HEK293 (cell line): ENCODE data around the gene ANO9.

ENCODE experiments used
- CTCF ChIA-PET: fragments of 350-600 bp; formaldehyde crosslinking; extraction: SDS; loops from one replicate; lab custom pipeline; 2021; ENCODE audit warnings: antibody characterized with exemption; lab: Yijun Ruan, JAX
- POLR2A ChIA-PET: fragments of 300-600 bp; formaldehyde crosslinking; extraction: SDS; loops from one replicate; lab custom pipeline; 2020; ENCODE audit warnings: antibody characterized with exemption, inconsistent platforms; lab: Yijun Ruan, JAX
- H3K27ac ChIP-seq: fragments of 200-500 bp; sonication (Bioruptor generic); 2 replicates; pipeline ENCODE4 v1.5.1; 2014; ENCODE audit warnings: low read depth, low read length, control low read depth, inconsistent platforms; ENCODE audit errors: extremely low read depth
- H3K36me3 ChIP-seq, 2 experiments: fragments of 200-500 bp in 1 of 2; sonication (Bioruptor generic) in 1 of 2; 1 replicate in 1 of 2; 2 replicates in 1 of 2; pipeline ENCODE4 v1.5.1; 2014 to 2017; ENCODE audit warnings: inconsistent platforms in 2 of 2, low read length in 2 of 2; ENCODE audit not compliant: control insufficient read depth in 2 of 2, insufficient read depth in 1 of 2
- H3K4me1 ChIP-seq: fragments of 200-500 bp; sonication (Bioruptor generic); 2 replicates; pipeline ENCODE4 v1.5.1; 2014; ENCODE audit warnings: mild to moderate bottlenecking, low read length, inconsistent platforms; ENCODE audit not compliant: control insufficient read depth, insufficient read depth
- H3K4me3 ChIP-seq: 2 replicates; pipeline ENCODE4 v1.5.1; 2011; ENCODE audit warnings: low read depth, mild to moderate bottlenecking, control low read depth, low read length, moderate library complexity
- H3K9me3 ChIP-seq: fragments of 200-500 bp; sonication (Bioruptor generic); 2 replicates; pipeline ENCODE4 v1.5.1; 2014; ENCODE audit warnings: low read depth, low read length, inconsistent platforms; ENCODE audit not compliant: control insufficient read depth, insufficient read depth
- KLF10 ChIP-seq: fragments of 450-650 bp; IDR thresholded peaks from 2 replicates; pipeline ENCODE4 v1.5.1; 2018; ENCODE audit warnings: missing biosample characterization, mild to moderate bottlenecking, missing genetic modification characterization
- KLF7 ChIP-seq: fragments of 450-650 bp; formaldehyde crosslinking; IDR thresholded peaks from 2 replicates; pipeline ENCODE4 v1.5.1; 2016; ENCODE audit warnings: missing biosample characterization, missing genetic modification characterization, borderline replicate concordance
- PBX3 ChIP-seq: sonication (generic); formaldehyde crosslinking; IDR thresholded peaks from 2 replicates; pipeline ENCODE4 v1.8.1; 2022; ENCODE audit warnings: mild to moderate bottlenecking, moderate library complexity, missing genetic modification reagents
- PRDM10 ChIP-seq: fragments of 450-650 bp; formaldehyde crosslinking; IDR thresholded peaks from 2 replicates; pipeline ENCODE4 v1.5.1; 2016; ENCODE audit warnings: missing biosample characterization, missing genetic modification characterization
- SP2 ChIP-seq: fragments of 450-650 bp; formaldehyde crosslinking; IDR thresholded peaks from 2 replicates; pipeline ENCODE4 v1.5.1; 2016; ENCODE audit warnings: missing biosample characterization, missing genetic modification characterization
- WT1 ChIP-seq: fragments of 450-650 bp; formaldehyde crosslinking; IDR thresholded peaks from 2 replicates; pipeline ENCODE4 v1.5.1; 2016; ENCODE audit warnings: missing biosample characterization, missing genetic modification characterization
- YY2 ChIP-seq: fragments of 450-650 bp; formaldehyde crosslinking; IDR thresholded peaks from 2 replicates; pipeline ENCODE4 v1.5.1; 2016; ENCODE audit warnings: missing biosample characterization, missing genetic modification characterization
- ZBTB17 ChIP-seq: fragments of 450-650 bp; formaldehyde crosslinking; IDR thresholded peaks from 2 replicates; pipeline ENCODE4 v1.5.1; 2016; ENCODE audit warnings: missing biosample characterization, missing genetic modification characterization
- ZBTB8A ChIP-seq: fragments of 450-650 bp; formaldehyde crosslinking; IDR thresholded peaks from 2 replicates; pipeline ENCODE4 v1.5.1; 2016; ENCODE audit warnings: missing biosample characterization, missing genetic modification characterization
- ZEB2 ChIP-seq: fragments of 450-650 bp; formaldehyde crosslinking; IDR thresholded peaks from 2 replicates; pipeline ENCODE4 v1.5.1; 2016; ENCODE audit warnings: missing biosample characterization, missing genetic modification characterization
- ZFP69B ChIP-seq: fragments of 450-650 bp; formaldehyde crosslinking; IDR thresholded peaks from 2 replicates; pipeline ENCODE4 v1.5.1; 2016; ENCODE audit warnings: missing biosample characterization, missing genetic modification characterization
- ZNF132 ChIP-seq: fragments of 450-650 bp; formaldehyde crosslinking; IDR thresholded peaks from 2 replicates; pipeline ENCODE4 v1.5.1; 2017; ENCODE audit warnings: missing biosample characterization, missing genetic modification characterization, borderline replicate concordance
- ZNF184 ChIP-seq: fragments of 450-650 bp; IDR thresholded peaks from 2 replicates; pipeline ENCODE4 v1.5.1; 2018; ENCODE audit warnings: missing biosample characterization, mild to moderate bottlenecking, missing genetic modification characterization
- ZNF2 ChIP-seq: fragments of 450-650 bp; formaldehyde crosslinking; IDR thresholded peaks from 2 replicates; pipeline ENCODE4 v1.5.1; 2016; ENCODE audit warnings: missing biosample characterization, missing genetic modification characterization
- ZNF211 ChIP-seq: fragments of 450-650 bp; formaldehyde crosslinking; IDR thresholded peaks from 2 replicates; pipeline ENCODE4 v1.5.1; 2016; ENCODE audit warnings: low read depth, missing biosample characterization, missing genetic modification characterization
- ZNF223 ChIP-seq: fragments of 450-650 bp; formaldehyde crosslinking; IDR thresholded peaks from 2 replicates; pipeline ENCODE4 v1.5.1; 2016; ENCODE audit warnings: missing biosample characterization, missing genetic modification characterization
- ZNF341 ChIP-seq: fragments of 450-650 bp; formaldehyde crosslinking; IDR thresholded peaks from 2 replicates; pipeline ENCODE4; 2016; ENCODE audit warnings: low read depth, missing biosample characterization, missing genetic modification characterization
- ZNF391 ChIP-seq: fragments of 450-650 bp; formaldehyde crosslinking; IDR thresholded peaks from 2 replicates; pipeline ENCODE4 v1.5.1; 2016; ENCODE audit warnings: low read depth, missing biosample characterization, missing genetic modification characterization, borderline replicate concordance
- ZNF548 ChIP-seq: fragments of 450-650 bp; formaldehyde crosslinking; IDR thresholded peaks from 2 replicates; pipeline ENCODE4 v1.5.1; 2016; ENCODE audit warnings: missing biosample characterization, missing genetic modification characterization
- ZNF555 ChIP-seq: fragments of 450-650 bp; formaldehyde crosslinking; conservative IDR thresholded peaks from 2 replicates; pipeline ENCODE4 v1.5.1; 2017; ENCODE audit warnings: missing biosample characterization, mild to moderate bottlenecking, missing genetic modification characterization, inconsistent platforms
- ZNF658 ChIP-seq: fragments of 450-650 bp; formaldehyde crosslinking; IDR thresholded peaks from 2 replicates; pipeline ENCODE4; 2016; ENCODE audit warnings: missing biosample characterization, missing genetic modification characterization
- ZNF660 ChIP-seq: fragments of 450-650 bp; IDR thresholded peaks from 2 replicates; pipeline ENCODE4 v1.5.1; 2018; ENCODE audit warnings: missing biosample characterization, mild to moderate bottlenecking, missing genetic modification characterization
- ZNF76 ChIP-seq: fragments of 450-650 bp; formaldehyde crosslinking; IDR thresholded peaks from 2 replicates; pipeline ENCODE4; 2016; ENCODE audit warnings: low read depth, missing biosample characterization, missing genetic modification characterization, borderline replicate concordance
- ZNF776 ChIP-seq: fragments of 450-650 bp; formaldehyde crosslinking; IDR thresholded peaks from 2 replicates; pipeline ENCODE4 v1.5.0; 2017; ENCODE audit warnings: missing biosample characterization, missing genetic modification characterization, borderline replicate concordance
- TF ChIP-seq, protein P1 (sequence below): fragments of 450-650 bp; formaldehyde crosslinking; IDR thresholded peaks from 2 replicates; pipeline ENCODE4 v1.5.1; 2016; ENCODE audit warnings: missing biosample characterization, missing genetic modification characterization
- TF ChIP-seq, protein P2 (sequence below): fragments of 450-650 bp; formaldehyde crosslinking; IDR thresholded peaks from 2 replicates; pipeline ENCODE4 v1.5.1; 2016; ENCODE audit warnings: missing biosample characterization, missing genetic modification characterization, low read depth

The ANO9 gene

GRCh38 chr11:449889-450808, 8.3 kb upstream of the ANO9 start, which contains the start of gene PTDSS2:
Gene PTDSS2, plus strand, starts transcription at chr11:450279. Its CDS starts 177 bp downstream, at chr11:450456.
- H3K9me3 ChIP-seq: no peaks in the 10 kb centered on the region
- peaks cover 0 to 35% of the 10 kb centered on the region in 2 experiments; a peak in 1 of 3 replicates for H3K36me3 ChIP-seq
- peak within 1 kb of the TSS; percentile 65; the same call in 1 of the 2 replicates for H3K27ac ChIP-seq
- peak within 1 kb of the TSS; percentile 89 for H3K4me3 ChIP-seq
- POLR2A ChIA-PET: interaction anchor here (0.6 to 2.1 kb wide), 6 partner anchors 9 to 243 kb away, joined by 3 to 13 read pairs (median 5); partner anchors contain the start of genes BET1L and RIC8A
- H3K4me1 ChIP-seq: no peaks in the 10 kb centered on the region
- CTCF ChIA-PET: interaction anchor here (0.6 to 3.0 kb wide), 9 partner anchors 43 to 199 kb away, joined by 3 to 18 read pairs (median 3); partner anchors contain the start of gene RNH1
- peak; percentile 32; the same call in 1 of the 2 replicates for TF ChIP-seq KLF10 (tag by site-specific recombination)
- no peak for TF ChIP-seq ZNF776 (tag by site-specific recombination)
- peak; percentile 65 for TF ChIP-seq ZBTB17
- TF ChIP-seq ZNF658: no peak
- no peak for TF ChIP-seq ZNF555 (tag by site-specific recombination)
- no peak for TF ChIP-seq ZNF132 (tag by site-specific recombination)
- TF ChIP-seq SP2: 0 out of 2 replicates have a peak, but pooled peaks have one; percentile 38
- peak; percentile 20; the same call in 1 of the 2 replicates for TF ChIP-seq PBX3
- peak; percentile 67; the same call in 1 of the 2 replicates for TF ChIP-seq ZNF548 (tag by site-specific recombination)
- TF ChIP-seq ZNF184 (tag by site-specific recombination): 0 out of 2 replicates have a peak, but pooled peaks have one; percentile 56
- peak; percentile 64; the same call in 1 of the 2 replicates for TF ChIP-seq YY2 (tag by site-specific recombination)
- no peak for TF ChIP-seq ZNF223 (tag by site-specific recombination)
- TF ChIP-seq, protein P1, sequence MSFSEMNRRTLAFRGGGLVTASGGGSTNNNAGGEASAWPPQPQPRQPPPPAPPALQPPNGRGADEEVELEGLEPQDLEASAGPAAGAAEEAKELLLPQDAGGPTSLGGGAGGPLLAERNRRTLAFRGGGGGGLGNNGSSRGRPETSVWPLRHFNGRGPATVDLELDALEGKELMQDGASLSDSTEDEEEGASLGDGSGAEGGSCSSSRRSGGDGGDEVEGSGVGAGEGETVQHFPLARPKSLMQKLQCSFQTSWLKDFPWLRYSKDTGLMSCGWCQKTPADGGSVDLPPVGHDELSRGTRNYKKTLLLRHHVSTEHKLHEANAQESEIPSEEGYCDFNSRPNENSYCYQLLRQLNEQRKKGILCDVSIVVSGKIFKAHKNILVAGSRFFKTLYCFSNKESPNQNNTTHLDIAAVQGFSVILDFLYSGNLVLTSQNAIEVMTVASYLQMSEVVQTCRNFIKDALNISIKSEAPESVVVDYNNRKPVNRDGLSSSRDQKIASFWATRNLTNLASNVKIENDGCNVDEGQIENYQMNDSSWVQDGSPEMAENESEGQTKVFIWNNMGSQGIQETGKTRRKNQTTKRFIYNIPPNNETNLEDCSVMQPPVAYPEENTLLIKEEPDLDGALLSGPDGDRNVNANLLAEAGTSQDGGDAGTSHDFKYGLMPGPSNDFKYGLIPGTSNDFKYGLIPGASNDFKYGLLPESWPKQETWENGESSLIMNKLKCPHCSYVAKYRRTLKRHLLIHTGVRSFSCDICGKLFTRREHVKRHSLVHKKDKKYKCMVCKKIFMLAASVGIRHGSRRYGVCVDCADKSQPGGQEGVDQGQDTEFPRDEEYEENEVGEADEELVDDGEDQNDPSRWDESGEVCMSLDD (tag by site-specific recombination): peak; percentile 63
- TF ChIP-seq ZNF211 (tag by site-specific recombination): no peak
- TF ChIP-seq ZNF660 (tag by site-specific recombination): 0 out of 2 replicates have a peak, but pooled peaks have one; percentile 29
- TF ChIP-seq ZNF2 (tag by site-specific recombination): 0 out of 2 replicates have a peak, but pooled peaks have one; percentile 39
- TF ChIP-seq ZBTB8A: 0 out of 2 replicates have a peak, but pooled peaks have one; percentile 6
- TF ChIP-seq WT1 (tag by site-specific recombination): no peak
- TF ChIP-seq ZNF341 (tag by site-specific recombination): no peak
- peak; percentile 32; the same call in 1 of the 2 replicates for TF ChIP-seq ZEB2 (tag by site-specific recombination)
- no peak for TF ChIP-seq KLF7 (tag by site-specific recombination)
- TF ChIP-seq ZNF76 (tag by site-specific recombination): peak; percentile 100
- TF ChIP-seq ZFP69B (tag by site-specific recombination): 0 out of 2 replicates have a peak, but pooled peaks have one; percentile 29
- TF ChIP-seq ZNF391 (tag by site-specific recombination): 0 out of 2 replicates have a peak, but pooled peaks have one; percentile 18
- TF ChIP-seq PRDM10: peak; percentile 87
- TF ChIP-seq, protein P2, sequence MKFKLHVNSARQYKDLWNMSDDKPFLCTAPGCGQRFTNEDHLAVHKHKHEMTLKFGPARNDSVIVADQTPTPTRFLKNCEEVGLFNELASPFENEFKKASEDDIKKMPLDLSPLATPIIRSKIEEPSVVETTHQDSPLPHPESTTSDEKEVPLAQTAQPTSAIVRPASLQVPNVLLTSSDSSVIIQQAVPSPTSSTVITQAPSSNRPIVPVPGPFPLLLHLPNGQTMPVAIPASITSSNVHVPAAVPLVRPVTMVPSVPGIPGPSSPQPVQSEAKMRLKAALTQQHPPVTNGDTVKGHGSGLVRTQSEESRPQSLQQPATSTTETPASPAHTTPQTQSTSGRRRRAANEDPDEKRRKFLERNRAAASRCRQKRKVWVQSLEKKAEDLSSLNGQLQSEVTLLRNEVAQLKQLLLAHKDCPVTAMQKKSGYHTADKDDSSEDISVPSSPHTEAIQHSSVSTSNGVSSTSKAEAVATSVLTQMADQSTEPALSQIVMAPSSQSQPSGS (tag by site-specific recombination): no peak
